Caki2 (cell line): ENCODE data around the gene DHRS9. TPM values are rescaled to one million over a fixed set of nuclear protein-coding genes. Genes with fewer than 3 reads are reported as not detected.
A peak's percentile ranks its signal among the peaks of the same experiment; 100 is the strongest.

ENCODE experiments used
- DNase-seq: peaks from one replicate; pipeline ENCODE4 v3.0.0-alpha.2; 2015; ENCODE audit warnings: low read depth
- in situ Hi-C: cut with HindIII; loops from 2 replicates; pipeline ENCODE4 v1.10.0; 2016; ENCODE audit warnings: low sequenced_read_pairs, low pct_unique_long_range_greater_than_20kb, mixed read lengths
- total RNA-seq: library from RNA; depleted of rRNA; stranded (reverse); fragments of >200 nt; shearing (Covaris generic); gene quantifications from 2 replicates; pipeline ENCODE4 v1.2.3, GENCODE V29; 2014; ENCODE audit warnings: low replicate concordance; rRNA removed

Gene DHRS9
- total RNA-seq: 0.70 and 0.88 TPM in 2 replicates

DNA sequence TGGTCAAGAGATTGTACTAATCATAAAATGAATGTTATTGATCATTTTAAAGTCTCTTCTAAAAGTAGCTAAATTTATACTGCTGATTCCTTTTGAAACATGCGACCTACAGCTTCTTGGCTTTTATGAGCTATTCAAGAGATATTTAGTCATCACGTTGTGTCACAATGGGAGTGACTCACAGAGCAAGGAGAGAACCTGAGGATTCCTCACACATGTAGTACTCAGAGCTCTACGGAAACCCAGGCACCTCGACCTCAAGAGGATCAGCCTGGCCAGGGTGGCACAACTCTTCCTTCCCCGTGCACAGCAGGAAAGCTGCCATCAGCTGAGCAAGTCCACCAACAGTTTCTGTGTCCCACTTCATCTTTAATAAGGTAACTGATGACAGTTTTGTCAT, at the start of gene DHRS9:
TSS of gene DHRS9 (plus strand) at position 223 of the 400 bp plus-strand sequence. CDS start 12,019 bp downstream, outside the sequence.
- DNase-seq: peak; percentile 59

DNA sequence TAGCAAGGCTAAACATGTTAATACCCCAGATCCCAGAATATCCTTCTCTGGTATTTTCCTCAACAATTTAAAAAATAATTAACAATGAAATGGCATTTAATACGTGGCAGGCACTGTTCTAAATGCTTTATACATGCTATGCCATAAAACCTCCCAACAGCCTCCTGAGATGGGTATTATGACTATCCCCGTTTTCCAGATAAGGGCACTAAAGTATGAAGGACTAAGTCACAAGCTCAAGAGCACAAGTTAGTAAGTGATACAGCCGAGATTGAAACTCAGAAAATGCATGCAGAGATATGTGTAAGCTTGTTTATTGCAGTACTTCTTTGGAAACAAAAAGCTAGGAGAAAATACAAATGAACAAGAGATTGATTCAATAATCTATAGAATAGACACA, 46.2 kb upstream of the DHRS9 start:
- no peak for DNase-seq
- in situ Hi-C loops: no loop called here

More for the DNA sequence above, at the start of gene DHRS9:
- in situ Hi-C loops: no loop called here

DNA sequence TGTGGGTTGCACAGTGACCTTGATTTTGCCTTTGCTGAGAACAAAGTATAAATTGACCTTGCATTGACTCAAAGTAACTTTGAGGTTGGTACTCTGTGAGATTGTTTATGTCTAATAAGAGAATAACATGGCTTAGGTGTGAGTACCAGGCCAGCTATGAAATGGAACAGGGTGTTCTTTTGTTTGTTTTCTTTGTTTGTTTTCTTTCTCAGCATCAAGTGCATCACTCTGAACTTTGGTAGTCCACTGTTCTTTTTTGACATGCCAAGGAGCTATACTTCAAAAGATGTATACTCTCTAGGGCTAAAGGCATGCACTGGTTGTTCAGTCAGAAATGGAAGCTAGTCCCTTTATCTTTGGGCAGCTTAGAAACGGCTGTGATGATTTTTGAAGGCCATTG, 43.3 kb upstream of the DHRS9 start:
- DNase-seq: no peak
- in situ Hi-C loops: no loop called here

DNA sequence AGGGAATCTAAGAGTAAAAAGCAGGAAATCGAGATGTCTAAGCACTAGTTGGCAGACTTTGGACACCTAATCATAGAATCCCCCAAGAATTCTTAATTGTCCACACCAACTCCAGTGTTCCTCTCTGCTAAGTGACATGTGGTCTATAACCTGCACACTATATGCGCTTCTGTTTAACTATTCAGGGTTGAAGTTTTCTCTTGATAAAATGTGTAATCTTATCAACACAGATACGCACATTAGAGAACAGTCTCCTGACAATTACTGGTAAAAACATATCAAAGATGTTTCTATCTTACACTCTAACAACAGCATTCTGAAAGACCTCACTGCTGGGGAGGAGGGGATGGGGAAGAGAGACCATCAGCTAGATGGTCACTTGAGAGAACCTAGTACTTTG, 42.1 kb upstream of the DHRS9 start:
- in situ Hi-C loops: no loop called here

GRCh38 chr2:169029341-169029740, 40.0 kb upstream of the DHRS9 start:
- no peak for DNase-seq
- in situ Hi-C loops: no loop called here

More for the DNA sequence above, 42.1 kb upstream of the DHRS9 start:
- DNase-seq: no peak

GRCh38 chr2:169031202-169031601, 38.2 kb upstream of the DHRS9 start, which contains the start of gene ABCB11:
Gene ABCB11, minus strand, starts transcription at chr2:169031324. Its CDS starts 13,199 bp downstream, at chr2:169018125.
- no peak for DNase-seq
- in situ Hi-C loops: no loop called here

GRCh38 chr2:169034256-169034655, 35.1 kb upstream of the DHRS9 start:
- in situ Hi-C loops: no loop called here

DNA sequence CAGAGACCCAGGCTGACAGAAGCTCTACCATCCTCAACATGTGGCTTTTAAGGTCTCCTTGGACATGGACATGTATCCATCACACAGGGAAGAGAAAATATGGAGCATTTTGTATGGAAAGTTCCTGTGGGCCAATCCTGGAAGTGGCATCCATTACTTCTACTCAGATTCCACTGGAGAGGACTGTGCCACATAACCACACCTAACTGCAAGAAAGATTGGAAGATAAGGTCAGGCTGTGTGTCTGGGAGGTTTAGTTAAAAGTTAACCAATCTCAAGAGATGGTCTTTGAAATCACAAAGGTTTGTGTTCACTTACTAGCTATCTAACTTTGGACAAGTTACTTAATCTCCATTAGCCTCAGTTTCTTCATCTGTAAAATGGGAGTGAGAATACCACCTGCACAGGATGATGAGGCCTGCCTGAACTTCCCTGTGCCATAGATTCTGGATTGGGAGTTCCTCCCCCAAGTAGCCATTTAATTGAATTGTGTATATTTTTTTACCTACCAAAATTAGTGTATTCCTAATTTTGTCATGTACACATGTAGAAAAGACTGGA, 34.3 kb upstream of the DHRS9 start:
- in situ Hi-C loops: no loop called here
- no peak for DNase-seq

More at GRCh38 chr2:169034256-169034655, 35.1 kb upstream of the DHRS9 start:
- DNase-seq: no peak

DNA sequence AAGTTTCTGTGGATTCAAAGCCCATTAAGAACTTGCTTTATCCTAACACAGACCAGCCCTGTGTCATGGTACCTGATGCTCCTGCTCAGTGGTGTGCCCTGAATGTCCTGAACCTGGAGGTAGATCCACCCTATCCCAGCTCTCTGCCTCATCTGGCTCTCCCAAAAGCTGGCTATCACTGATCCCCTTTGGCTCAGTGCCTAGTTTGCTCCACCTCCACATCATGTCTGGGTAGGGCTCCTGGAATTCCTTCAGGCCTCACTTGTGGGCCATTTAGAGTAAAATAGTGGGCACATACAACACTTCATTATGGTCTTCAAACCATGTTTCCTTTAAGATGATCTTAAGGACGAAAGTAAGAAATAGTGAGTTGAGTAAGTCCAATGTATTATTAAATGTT, 33.5 kb upstream of the DHRS9 start:
- DNase-seq: no peak
- in situ Hi-C loops: no loop called here

GRCh38 chr2:169036736-169037440, 32.5 kb upstream of the DHRS9 start:
- in situ Hi-C loops: no loop called here
- no peak for DNase-seq

DNA sequence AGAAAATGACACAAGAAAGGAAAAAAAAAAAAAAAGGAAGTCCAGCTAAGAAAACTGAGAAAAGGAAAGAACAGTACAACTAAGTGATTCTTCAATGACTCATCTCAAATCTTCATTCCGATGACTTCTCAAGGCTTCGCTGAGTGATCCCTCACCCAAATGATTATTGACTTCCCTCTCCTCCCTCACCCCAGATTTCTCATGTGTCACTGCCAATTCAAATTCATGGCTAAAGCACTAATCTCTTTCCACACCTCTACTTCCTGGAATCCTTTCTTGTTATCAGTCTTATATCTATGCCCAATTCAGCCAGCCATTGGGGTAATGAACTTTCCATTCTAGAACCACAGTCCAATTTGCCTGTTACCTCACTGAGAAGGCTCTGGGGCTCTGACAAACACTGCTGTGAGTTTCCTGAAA, 31.0 kb upstream of the DHRS9 start:
- peak; percentile 73 for DNase-seq
- in situ Hi-C loops: no loop called here

DNA sequence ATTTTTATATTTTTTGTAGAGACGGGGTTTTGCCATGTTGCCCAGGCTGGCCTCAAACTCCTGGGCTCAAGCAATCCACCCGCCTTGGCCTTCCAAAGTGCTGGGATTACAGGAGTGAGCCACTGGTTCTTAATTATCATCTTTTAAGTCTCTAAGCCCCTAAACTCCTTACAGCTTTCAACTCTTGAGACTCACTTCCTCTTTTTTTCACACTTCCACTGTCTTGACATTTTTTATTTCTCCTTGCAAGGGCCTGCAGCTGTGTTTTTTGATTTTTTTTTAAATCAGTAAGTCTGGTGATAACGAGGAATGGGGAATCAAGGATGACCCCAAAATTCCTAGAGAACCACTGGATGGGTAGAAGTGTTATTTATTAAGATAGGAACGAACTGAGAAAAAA, 29.7 kb upstream of the DHRS9 start:
- in situ Hi-C loops: no loop called here
- DNase-seq: no peak

DNA sequence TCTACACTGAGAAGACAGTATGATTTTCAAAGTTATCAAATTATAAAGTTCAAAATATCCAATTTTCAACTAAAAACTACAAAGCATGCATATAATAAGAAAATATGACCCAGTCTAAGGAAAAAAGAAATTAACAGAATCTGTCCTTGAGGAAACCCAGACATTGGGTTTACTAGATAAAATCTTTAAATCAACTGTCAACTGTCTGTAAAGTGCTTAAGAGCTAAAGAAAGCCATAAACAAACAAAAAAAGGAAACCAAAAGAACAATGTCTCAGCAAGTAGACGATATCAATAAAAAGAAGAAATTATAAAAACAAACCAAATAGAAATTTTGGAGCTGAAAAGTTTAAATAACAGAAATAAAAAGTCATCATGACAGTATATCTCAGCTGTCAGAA, 27.8 kb upstream of the DHRS9 start:
- no peak for DNase-seq
- in situ Hi-C loops: no loop called here

GRCh38 chr2:169042856-169043255, 26.5 kb upstream of the DHRS9 start:
- in situ Hi-C loops: no loop called here
- DNase-seq: no peak

DNA sequence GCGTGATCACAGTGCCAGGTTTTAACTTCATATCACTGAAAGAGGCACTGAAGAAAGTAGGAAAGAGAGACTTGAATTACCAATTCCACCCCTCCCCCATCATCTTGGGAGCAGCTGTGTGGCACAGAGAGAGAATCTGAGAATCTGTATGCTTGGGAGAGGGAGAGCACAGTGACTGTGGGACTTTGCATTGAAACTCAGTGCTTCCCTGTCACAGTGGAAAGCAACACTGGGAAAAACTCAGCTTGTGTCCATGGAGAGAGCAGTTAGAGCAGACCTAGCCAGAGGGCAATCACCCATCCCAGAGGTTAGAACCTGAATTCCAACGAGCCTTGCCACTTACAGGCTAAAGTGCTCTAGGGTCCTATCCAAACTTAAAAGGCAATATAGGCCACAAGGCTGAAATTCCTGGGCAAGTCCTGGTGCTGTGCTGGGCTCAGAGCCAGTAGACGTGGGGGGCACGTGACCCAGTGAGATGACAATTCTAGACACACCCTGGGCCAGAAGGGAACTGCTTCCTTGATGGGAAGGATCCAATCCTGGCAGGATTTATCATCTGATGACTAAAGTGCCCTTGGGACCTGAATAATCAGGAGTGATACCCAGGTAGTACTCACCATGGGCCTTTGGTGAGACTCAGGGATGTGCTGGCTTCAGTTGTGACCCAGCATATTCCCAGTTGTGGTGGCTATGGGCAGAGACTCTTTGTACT, 22.8 kb upstream of the DHRS9 start:
- DNase-seq: no peak
- in situ Hi-C loops: no loop called here

- no peak for DNase-seq
- in situ Hi-C loops: no loop called here
Observed at GRCh38 chr2:169047256-169048250, 21.8 kb upstream of the DHRS9 start.

DNA sequence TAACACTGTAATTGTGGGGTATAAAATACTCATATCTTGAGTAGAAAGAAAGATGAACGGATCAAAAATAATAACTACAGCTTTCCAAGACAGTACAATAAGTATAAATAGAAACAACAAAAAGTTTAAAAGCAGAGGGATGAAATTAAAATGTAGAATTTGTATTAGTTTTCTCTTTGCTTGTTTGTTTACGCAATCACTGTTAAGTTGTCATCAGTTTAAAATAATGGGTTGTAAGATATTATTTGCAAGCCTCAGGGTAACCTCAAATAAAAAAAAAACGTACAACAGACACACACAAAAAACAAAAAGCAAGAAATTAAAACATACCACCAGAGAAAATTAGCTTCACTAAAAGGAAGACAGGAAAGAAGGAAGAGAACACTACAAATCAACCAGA, 20.2 kb upstream of the DHRS9 start:
- no peak for DNase-seq
- in situ Hi-C loops: no loop called here
